ENCODE measurements around the gene SLC26A11. TPM values are rescaled to one million over a fixed set of nuclear protein-coding genes. Genes with fewer than 3 reads are reported as not detected.
A peak's percentile ranks its signal among the peaks of the same experiment; 100 is the strongest.

The SLC26A11 gene
- total and polyA plus RNA-seq, 2 donors (not counting 1 experiment from before 2014, with no cell fraction given), result 10.1 to 31.4 TPM

DNA sequence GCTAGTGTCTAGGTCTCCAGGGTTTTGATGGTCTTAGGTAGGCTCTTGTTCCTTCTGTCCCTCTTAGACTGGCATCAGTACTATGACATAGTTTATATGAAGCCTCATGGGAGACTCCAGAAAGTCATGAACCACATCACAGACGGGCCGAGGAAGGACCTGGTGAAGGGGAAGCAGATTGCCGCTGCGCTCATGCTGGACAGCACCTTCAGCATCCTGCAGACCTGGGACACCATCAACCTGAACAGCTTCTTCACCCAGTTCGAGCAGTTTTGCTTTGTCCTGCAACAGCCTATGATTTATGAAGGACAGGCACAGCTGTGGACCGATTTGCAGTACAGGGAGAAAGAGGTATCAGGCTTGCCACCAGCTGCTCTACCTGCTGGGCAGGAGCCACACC lies 74.4 kb downstream of the SLC26A11 start:
- Histone ChIP-seq H3K4me1 (ENCODE audit: control insufficient read depth in 2 of 2, insufficient read depth in 2 of 2, low read length in 2 of 2) (no peaks in the 10 kb centered on the region), H3K27ac (ENCODE audit: low read length in 2 of 2) (no peak overlapping the region), H3K4me2 (replicated peaks; ENCODE audit: low read depth, low read length, poor library complexity, severe bottlenecking) (no peak overlapping the region), H3K4me3 (ENCODE audit: control extremely low read depth in 1 of 5, extremely low read depth in 1 of 5, insufficient read depth in 1 of 5, low read depth in 2 of 5, low read length in 4 of 5) (no peak overlapping the region), H3K79me2 (ENCODE audit: control insufficient read depth, insufficient read depth, low read length) (peaks cover 15% of the 10 kb centered on the region), H2AFZ (ENCODE audit: insufficient read depth, low read depth, low read length, poor library complexity, severe bottlenecking) (no peak overlapping the region), H3K27me3 (replicated peaks in 1 of 4; ENCODE audit: control extremely low read depth in 1 of 4, control insufficient read depth in 3 of 4, insufficient read depth in 4 of 4, low read length in 3 of 4) (no peaks in the 10 kb centered on the region), H3K9me3 (ENCODE audit: control extremely low read depth in 1 of 3, control insufficient read depth in 2 of 3, insufficient read depth in 1 of 3, low read length in 2 of 3) (peaks cover 0 to 5% (median 0%) of the 10 kb centered on the region in 3 donors), H3K9ac (ENCODE audit: low read length) (no peak overlapping the region), H3K36me3 (replicated peaks in 1 of 2; ENCODE audit: control extremely low read depth in 1 of 2, control insufficient read depth in 1 of 2, extremely low read depth in 1 of 2, insufficient read depth in 2 of 2, low read length in 1 of 2) (peaks cover 8 to 90% of the 10 kb centered on the region in 2 experiments), H4K20me1 (ENCODE audit: control insufficient read depth, insufficient read depth, low read length, poor library complexity, severe bottlenecking) (peaks cover 31% of the 10 kb centered on the region)
- ChIA-PET CTCF (interaction anchor here (1.3 kb wide), 1 partner anchor 99 kb away, joined by 3 read pairs; no protein-coding TSS in a partner anchor), POLR2A (no interaction called here)
- WGBS (ENCODE audit: insufficient coverage), result 93% methylated on average over 6 of the region's 6 CpGs
- Mint-ChIP-seq H3K4me1 (no peaks in the 10 kb centered on the region), H3K27me3 (no peaks in the 10 kb centered on the region), H3K27ac (no peak overlapping the region), H3K9me3 (ENCODE audit: insufficient read depth) (no peaks in the 10 kb centered on the region), H3K4me3 (no peak overlapping the region)
- no peak for DNase-seq
- ATAC-seq (ENCODE audit: low read depth), result no peak
- intact Hi-C loops (cut with micrococcal nuclease), result no loop called here
- TF ChIP-seq, protein P1, sequence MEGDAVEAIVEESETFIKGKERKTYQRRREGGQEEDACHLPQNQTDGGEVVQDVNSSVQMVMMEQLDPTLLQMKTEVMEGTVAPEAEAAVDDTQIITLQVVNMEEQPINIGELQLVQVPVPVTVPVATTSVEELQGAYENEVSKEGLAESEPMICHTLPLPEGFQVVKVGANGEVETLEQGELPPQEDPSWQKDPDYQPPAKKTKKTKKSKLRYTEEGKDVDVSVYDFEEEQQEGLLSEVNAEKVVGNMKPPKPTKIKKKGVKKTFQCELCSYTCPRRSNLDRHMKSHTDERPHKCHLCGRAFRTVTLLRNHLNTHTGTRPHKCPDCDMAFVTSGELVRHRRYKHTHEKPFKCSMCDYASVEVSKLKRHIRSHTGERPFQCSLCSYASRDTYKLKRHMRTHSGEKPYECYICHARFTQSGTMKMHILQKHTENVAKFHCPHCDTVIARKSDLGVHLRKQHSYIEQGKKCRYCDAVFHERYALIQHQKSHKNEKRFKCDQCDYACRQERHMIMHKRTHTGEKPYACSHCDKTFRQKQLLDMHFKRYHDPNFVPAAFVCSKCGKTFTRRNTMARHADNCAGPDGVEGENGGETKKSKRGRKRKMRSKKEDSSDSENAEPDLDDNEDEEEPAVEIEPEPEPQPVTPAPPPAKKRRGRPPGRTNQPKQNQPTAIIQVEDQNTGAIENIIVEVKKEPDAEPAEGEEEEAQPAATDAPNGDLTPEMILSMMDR (IDR thresholded peaks at IDR 0.05), result no peak
- TF ChIP-seq EZH2 (IDR thresholded peaks at IDR 0.05; ENCODE audit: borderline replicate concordance, insufficient read depth, low read depth, low read length, poor library complexity, severe bottlenecking), result no peak

DNA sequence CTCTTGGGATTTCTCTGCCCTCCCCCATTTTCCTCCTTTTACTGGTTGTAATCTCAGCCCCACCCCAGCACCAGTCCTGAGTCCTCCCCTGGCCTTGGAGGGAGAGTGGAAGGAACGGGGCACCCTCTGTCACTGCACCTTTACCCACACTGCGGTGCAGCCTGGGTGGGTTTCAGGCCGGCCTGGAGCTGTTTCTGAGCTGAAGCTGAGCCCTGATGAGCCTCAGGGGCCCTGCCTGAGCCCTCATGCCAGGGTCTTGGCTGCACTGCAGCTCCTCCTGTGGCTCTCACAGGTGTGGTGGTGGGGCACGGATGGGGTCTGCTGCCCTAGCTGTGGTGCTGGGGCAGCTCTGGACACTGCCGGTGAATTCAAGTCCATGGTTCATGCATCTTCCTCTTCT lies 74.9 kb downstream of the SLC26A11 start:
- Histone ChIP-seq H2AFZ (ENCODE audit: insufficient read depth, low read depth, low read length, poor library complexity, severe bottlenecking) (no peak overlapping the region), H3K36me3 (replicated peaks in 1 of 2; ENCODE audit: control extremely low read depth in 1 of 2, control insufficient read depth in 1 of 2, extremely low read depth in 1 of 2, insufficient read depth in 2 of 2, low read length in 1 of 2) (peaks cover 8 to 90% of the 10 kb centered on the region in 2 experiments), H4K20me1 (ENCODE audit: control insufficient read depth, insufficient read depth, low read length, poor library complexity, severe bottlenecking) (peaks cover 31% of the 10 kb centered on the region), H3K27ac (ENCODE audit: low read length in 2 of 2) (no peak overlapping the region), H3K9me3 (ENCODE audit: control extremely low read depth in 1 of 3, control insufficient read depth in 2 of 3, insufficient read depth in 1 of 3, low read length in 2 of 3) (peaks cover 0 to 7% (median 0%) of the 10 kb centered on the region in 3 donors), H3K79me2 (ENCODE audit: control insufficient read depth, insufficient read depth, low read length) (peaks cover 18% of the 10 kb centered on the region), H3K9ac (ENCODE audit: low read length) (no peak overlapping the region), H3K27me3 (replicated peaks in 1 of 4; ENCODE audit: control extremely low read depth in 1 of 4, control insufficient read depth in 3 of 4, insufficient read depth in 4 of 4, low read length in 3 of 4) (no peaks in the 10 kb centered on the region), H3K4me3 (ENCODE audit: control extremely low read depth in 1 of 5, extremely low read depth in 1 of 5, insufficient read depth in 1 of 5, low read depth in 2 of 5, low read length in 4 of 5) (no peak overlapping the region), H3K4me2 (replicated peaks; ENCODE audit: low read depth, low read length, poor library complexity, severe bottlenecking) (no peak overlapping the region), H3K4me1 (ENCODE audit: control insufficient read depth in 2 of 2, insufficient read depth in 2 of 2, low read length in 2 of 2) (no peaks in the 10 kb centered on the region)
- no peaks in the 10 kb centered on the region for H3K27me3 Mint-ChIP-seq
- no peaks in the 10 kb centered on the region for H3K9me3 Mint-ChIP-seq (ENCODE audit: insufficient read depth)
- no peak overlapping the region for H3K27ac Mint-ChIP-seq
- no peak for ATAC-seq (ENCODE audit: low read depth)
- intact Hi-C loops (cut with micrococcal nuclease), result no loop called here
- TF ChIP-seq EZH2 (IDR thresholded peaks at IDR 0.05; ENCODE audit: borderline replicate concordance, insufficient read depth, low read depth, low read length, poor library complexity, severe bottlenecking), result no peak
- TF ChIP-seq, protein P1 (IDR thresholded peaks at IDR 0.05), result no peak
- POLR2A ChIA-PET, result no interaction called here
- DNase-seq, result peak; percentile 4
- H3K4me3 Mint-ChIP-seq, result no peak overlapping the region
- CTCF ChIA-PET, result interaction anchor here (1.3 kb wide), 1 partner anchor 99 kb away, joined by 3 read pairs; no protein-coding TSS in a partner anchor
- WGBS (ENCODE audit: insufficient coverage), result 94% methylated on average over 3 of the region's 5 CpGs
- H3K4me1 Mint-ChIP-seq, result no peaks in the 10 kb centered on the region
